DND-41 (cell line): ENCODE results near the gene PLA2G12B.

Source experiments
- ATAC-seq: fragments of 200-7000 bp; cut with Tn5 transposase; 3 replicates; pipeline ENCODE4 v1.9.1; 2021; ENCODE audit warnings: low read depth; ENCODE audit not compliant: insufficient read depth
- DNase-seq: peaks from one replicate; pipeline ENCODE4 v3.0.0-alpha.2; 2020
- H2AFZ ChIP-seq: 2 replicates; pipeline ENCODE4 v1.6.0; 2012; ENCODE audit warnings: low read depth, low read length
- H3K27ac ChIP-seq: 2 replicates; pipeline ENCODE4 v1.5.1; 2012; ENCODE audit warnings: low read length, inconsistent platforms
- H3K27me3 ChIP-seq: fragments of 200-600 bp; sonication (generic); 2 replicates; pipeline ENCODE4 v1.6.0; 2012; ENCODE audit warnings: low read length, mild to moderate bottlenecking, inconsistent platforms; ENCODE audit not compliant: insufficient read depth, poor library complexity
- H3K36me3 ChIP-seq: 2 replicates; pipeline ENCODE4 v1.5.1; 2012; ENCODE audit warnings: low read length, inconsistent platforms; ENCODE audit not compliant: insufficient read depth
- H3K4me1 ChIP-seq: 2 replicates; pipeline ENCODE4 v1.5.1; 2012; ENCODE audit warnings: mild to moderate bottlenecking, low read length; ENCODE audit not compliant: insufficient read depth
- H3K4me2 ChIP-seq: 2 replicates; pipeline ENCODE4 v1.6.0; 2012; ENCODE audit warnings: mild to moderate bottlenecking, moderate library complexity, low read length, inconsistent platforms; ENCODE audit not compliant: insufficient read depth
- H3K4me3 ChIP-seq, 2 experiments: fragments of 200-600 bp in 1 of 2; shearing (Covaris generic) in 1 of 2; 2 replicates each; pipeline ENCODE4 v1.5.1; 2012 to 2016; ENCODE audit warnings: inconsistent platforms in 2 of 2, low read length in 2 of 2, mild to moderate bottlenecking in 2 of 2, low read depth in 1 of 2, moderate library complexity in 1 of 2
- H3K79me2 ChIP-seq: 2 replicates; pipeline ENCODE4 v1.6.0; 2012; ENCODE audit warnings: low read length, inconsistent platforms; ENCODE audit not compliant: insufficient read depth
- H3K9ac ChIP-seq: 2 replicates; pipeline ENCODE4 v1.6.0; 2012; ENCODE audit warnings: low read depth, mild to moderate bottlenecking, inconsistent platforms, low read length, moderate library complexity
- H3K9me3 ChIP-seq: 2 replicates; pipeline ENCODE4 v1.5.1; 2012; ENCODE audit warnings: low read length, moderate library complexity, mild to moderate bottlenecking, inconsistent platforms; ENCODE audit not compliant: insufficient read depth, severe bottlenecking
- H4K20me1 ChIP-seq: 2 replicates; pipeline ENCODE4 v1.6.0; 2012; ENCODE audit warnings: low read length; ENCODE audit not compliant: insufficient read depth
- EZH2 ChIP-seq: IDR thresholded peaks from 3 replicates; pipeline ENCODE4 v1.6.1; 2012; ENCODE audit warnings: borderline replicate concordance, low read depth, mild to moderate bottlenecking, moderate library complexity, low read length, inconsistent platforms; ENCODE audit not compliant: severe bottlenecking
- TF ChIP-seq, protein P1 (sequence below): IDR thresholded peaks from 2 replicates; pipeline ENCODE4 v1.5.1; 2012; ENCODE audit warnings: borderline replicate concordance, low read length, moderate library complexity, mild to moderate bottlenecking; ENCODE audit not compliant: poor library complexity, severe bottlenecking; ENCODE audit errors: extremely low read depth

The PLA2G12B gene

GRCh38 chr10:72912736-72913135 lies 41.9 kb downstream of the PLA2G12B start:
- no peak overlapping the region for H3K9ac ChIP-seq
- H3K27ac ChIP-seq: no peak overlapping the region
- H3K79me2 ChIP-seq: no peaks in the 10 kb centered on the region
- H2AFZ ChIP-seq: no peak overlapping the region
- no peaks in the 10 kb centered on the region for H3K36me3 ChIP-seq
- H3K4me1 ChIP-seq: no peaks in the 10 kb centered on the region
- no peak overlapping the region for H3K4me3 ChIP-seq
- no peaks in the 10 kb centered on the region for H3K27me3 ChIP-seq
- no peak for TF ChIP-seq EZH2
- TF ChIP-seq, protein P1, sequence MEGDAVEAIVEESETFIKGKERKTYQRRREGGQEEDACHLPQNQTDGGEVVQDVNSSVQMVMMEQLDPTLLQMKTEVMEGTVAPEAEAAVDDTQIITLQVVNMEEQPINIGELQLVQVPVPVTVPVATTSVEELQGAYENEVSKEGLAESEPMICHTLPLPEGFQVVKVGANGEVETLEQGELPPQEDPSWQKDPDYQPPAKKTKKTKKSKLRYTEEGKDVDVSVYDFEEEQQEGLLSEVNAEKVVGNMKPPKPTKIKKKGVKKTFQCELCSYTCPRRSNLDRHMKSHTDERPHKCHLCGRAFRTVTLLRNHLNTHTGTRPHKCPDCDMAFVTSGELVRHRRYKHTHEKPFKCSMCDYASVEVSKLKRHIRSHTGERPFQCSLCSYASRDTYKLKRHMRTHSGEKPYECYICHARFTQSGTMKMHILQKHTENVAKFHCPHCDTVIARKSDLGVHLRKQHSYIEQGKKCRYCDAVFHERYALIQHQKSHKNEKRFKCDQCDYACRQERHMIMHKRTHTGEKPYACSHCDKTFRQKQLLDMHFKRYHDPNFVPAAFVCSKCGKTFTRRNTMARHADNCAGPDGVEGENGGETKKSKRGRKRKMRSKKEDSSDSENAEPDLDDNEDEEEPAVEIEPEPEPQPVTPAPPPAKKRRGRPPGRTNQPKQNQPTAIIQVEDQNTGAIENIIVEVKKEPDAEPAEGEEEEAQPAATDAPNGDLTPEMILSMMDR: no peak
- H3K9me3 ChIP-seq: no peaks in the 10 kb centered on the region
- H4K20me1 ChIP-seq: no peaks in the 10 kb centered on the region
- no peak overlapping the region for H3K4me2 ChIP-seq
- DNase-seq: no peak
- ATAC-seq: no peak

GRCh38 chr10:72911758-72912157 lies 42.8 kb downstream of the PLA2G12B start:
- H3K4me1 ChIP-seq: no peaks in the 10 kb centered on the region
- no peak overlapping the region for H3K27ac ChIP-seq
- ATAC-seq: no peak
- TF ChIP-seq, protein P1: no peak
- no peak for TF ChIP-seq EZH2
- no peak overlapping the region for H2AFZ ChIP-seq
- no peaks in the 10 kb centered on the region for H4K20me1 ChIP-seq
- H3K36me3 ChIP-seq: no peaks in the 10 kb centered on the region
- H3K4me3 ChIP-seq: no peak overlapping the region
- H3K79me2 ChIP-seq: no peaks in the 10 kb centered on the region
- DNase-seq: no peak
- no peaks in the 10 kb centered on the region for H3K9me3 ChIP-seq
- no peak overlapping the region for H3K9ac ChIP-seq
- H3K27me3 ChIP-seq: no peaks in the 10 kb centered on the region
- no peak overlapping the region for H3K4me2 ChIP-seq

GRCh38 chr10:72910705-72911104 lies 43.9 kb downstream of the PLA2G12B start:
- Histone ChIP-seq H3K27ac (no peak overlapping the region), H2AFZ (no peak overlapping the region), H3K9ac (no peak overlapping the region), H3K36me3 (no peaks in the 10 kb centered on the region), H3K27me3 (no peaks in the 10 kb centered on the region), H4K20me1 (no peaks in the 10 kb centered on the region), H3K4me1 (no peaks in the 10 kb centered on the region), H3K4me3 (no peak overlapping the region), H3K9me3 (no peaks in the 10 kb centered on the region), H3K79me2 (no peaks in the 10 kb centered on the region), H3K4me2 (no peak overlapping the region)
- no peak for DNase-seq
- TF ChIP-seq EZH2: no peak
- TF ChIP-seq, protein P1: no peak
- ATAC-seq: no peak

- Histone ChIP-seq H4K20me1 (no peaks in the 10 kb centered on the region), H3K36me3 (no peaks in the 10 kb centered on the region), H2AFZ (no peak overlapping the region), H3K27ac (no peak overlapping the region), H3K9ac (no peak overlapping the region), H3K27me3 (no peaks in the 10 kb centered on the region), H3K4me1 (no peaks in the 10 kb centered on the region), H3K4me2 (no peak overlapping the region), H3K79me2 (no peaks in the 10 kb centered on the region), H3K4me3 (no peak overlapping the region), H3K9me3 (no peaks in the 10 kb centered on the region)
- no peak for ATAC-seq
- no peak for DNase-seq
- TF ChIP-seq EZH2: no peak
- TF ChIP-seq, protein P1: no peak
Observed at GRCh38 chr10:72906446-72906845, 48.2 kb downstream of the PLA2G12B start.
